ENCODE results near the gene PIEZO2.
"Not testable (repeated sequence)": the region's sequence is repeated elsewhere in the genome, so short reads cannot be mapped to it uniquely, and the experiment has no call there.

The PIEZO2 gene

GRCh38 chr18:10846657-10847407, 302.5 kb downstream of the PIEZO2 start:
- no peak for DNase-seq

- DNase-seq = not testable (repeated sequence)
Observed at GRCh38 chr18:10846035-10846434, 303.3 kb downstream of the PIEZO2 start.

- no peak for DNase-seq
Observed at GRCh38 chr18:10843565-10843964, 305.8 kb downstream of the PIEZO2 start.

DNA sequence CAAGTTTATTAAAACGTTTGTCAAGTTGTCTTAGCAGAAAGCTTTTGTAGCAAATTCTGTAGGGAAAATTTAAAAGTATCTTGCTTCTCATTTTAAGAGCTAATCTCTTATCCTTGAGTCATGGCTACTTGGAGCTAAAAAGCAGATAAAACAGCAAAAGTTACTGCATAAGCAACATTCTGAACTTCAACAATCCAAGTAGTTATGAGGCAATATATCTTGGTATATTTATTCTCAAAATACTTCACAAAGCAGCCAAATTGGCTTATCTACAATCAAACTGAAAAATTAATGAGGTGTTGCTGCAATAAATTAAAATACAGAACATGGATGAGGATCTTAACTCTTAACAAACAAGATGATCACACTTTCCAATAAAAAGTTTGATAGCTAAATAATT, 306.5 kb downstream of the PIEZO2 start:
- DNase-seq = no peak

- DNase-seq = no peak
Observed at GRCh38 chr18:10842371-10842770, 307.0 kb downstream of the PIEZO2 start.

DNA sequence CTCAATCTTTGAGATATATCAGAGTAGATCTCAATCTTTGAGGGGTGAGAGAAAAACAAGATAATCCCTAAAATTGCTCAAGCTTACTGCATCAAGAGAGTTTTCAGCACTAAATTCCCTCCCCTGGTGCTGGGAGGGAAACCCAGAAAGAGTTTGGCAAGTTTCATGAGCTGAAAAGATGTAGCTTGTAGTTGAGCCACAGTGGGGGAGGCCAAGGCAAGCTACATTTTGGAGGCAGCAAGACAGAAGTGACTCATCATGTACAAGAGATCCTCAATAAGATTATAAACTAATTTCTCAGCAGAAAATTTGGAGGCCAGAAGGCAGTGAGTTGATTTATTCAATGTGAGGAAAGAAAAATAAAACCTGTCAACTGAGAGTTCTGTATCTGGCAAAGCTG, 308.2 kb downstream of the PIEZO2 start:
- no peak for DNase-seq

DNA sequence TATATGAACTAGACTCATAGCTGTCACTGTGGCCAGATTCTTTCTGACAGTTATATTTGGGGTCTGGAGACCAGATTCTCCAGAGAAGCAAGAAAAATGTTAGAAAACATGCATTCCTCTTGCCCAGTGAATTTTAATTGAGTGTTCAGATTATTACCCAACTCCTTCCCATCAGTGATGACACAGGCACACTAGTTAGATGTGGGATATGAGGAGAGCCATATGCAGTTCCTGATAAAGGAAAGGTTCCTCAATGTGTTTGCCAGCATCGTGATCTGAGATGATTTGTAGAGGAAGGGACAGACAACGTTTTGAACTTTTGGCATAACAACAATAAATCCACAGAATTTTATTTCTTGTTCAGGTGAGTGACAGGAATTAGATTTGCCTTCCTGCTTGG, 308.6 kb downstream of the PIEZO2 start:
- DNase-seq = no peak

GRCh38 chr18:10839421-10839820, 309.9 kb downstream of the PIEZO2 start:
- DNase-seq = no peak

DNA sequence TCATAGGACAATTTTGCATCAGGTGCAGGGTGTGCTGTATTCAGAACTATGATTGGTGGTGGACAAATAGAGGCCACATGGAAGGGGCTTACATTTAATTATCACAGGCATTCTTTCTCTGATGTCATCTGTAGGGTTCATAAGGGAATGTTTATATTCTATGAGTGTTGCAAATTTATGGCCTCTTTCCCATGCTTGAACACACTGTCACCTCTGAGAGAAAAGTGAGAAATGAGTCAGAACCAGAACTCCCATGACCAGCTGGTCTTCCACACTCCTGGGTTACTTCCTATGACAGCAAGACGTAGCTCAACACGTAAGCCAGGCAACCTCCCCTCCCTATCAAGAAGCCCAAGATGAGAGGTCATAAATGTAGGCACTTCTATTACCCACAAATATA, 310.8 kb downstream of the PIEZO2 start:
- no peak for DNase-seq

GRCh38 chr18:10834128-10834815, 315.1 kb downstream of the PIEZO2 start:
- no peak for DNase-seq

GRCh38 chr18:10833656-10834055, 315.7 kb downstream of the PIEZO2 start:
- DNase-seq = no peak

- DNase-seq = no peak
Observed at GRCh38 chr18:10826400-10826799, 323.0 kb downstream of the PIEZO2 start.

- DNase-seq = no peak
Observed at GRCh38 chr18:10822456-10822855, 326.9 kb downstream of the PIEZO2 start.

- no peak for DNase-seq
Observed at GRCh38 chr18:10820681-10821080, 328.7 kb downstream of the PIEZO2 start.

DNA sequence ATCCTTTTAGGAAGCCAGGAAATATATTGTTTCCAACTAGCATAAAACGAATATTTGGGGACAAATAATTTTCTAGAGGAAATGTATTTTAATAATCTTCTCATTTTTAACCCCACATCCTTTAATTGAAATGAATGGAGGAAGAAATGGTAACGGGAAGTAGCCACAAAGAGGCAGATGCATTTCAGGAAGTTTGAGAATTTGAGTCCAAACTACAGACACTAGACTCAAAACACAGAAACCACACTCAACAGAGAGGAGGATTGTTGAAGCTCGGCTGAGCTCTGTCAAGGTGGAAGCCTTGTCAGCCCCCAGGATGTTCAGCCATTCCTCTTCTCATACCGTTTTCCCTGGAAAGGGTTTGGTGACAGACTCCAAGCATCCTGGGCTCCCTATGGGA, 335.0 kb downstream of the PIEZO2 start:
- DNase-seq = no peak

- DNase-seq = no peak
Observed at GRCh38 chr18:10805587-10806118, 343.7 kb downstream of the PIEZO2 start.

GRCh38 chr18:10804126-10804525, 345.2 kb downstream of the PIEZO2 start:
- DNase-seq = no peak

DNA sequence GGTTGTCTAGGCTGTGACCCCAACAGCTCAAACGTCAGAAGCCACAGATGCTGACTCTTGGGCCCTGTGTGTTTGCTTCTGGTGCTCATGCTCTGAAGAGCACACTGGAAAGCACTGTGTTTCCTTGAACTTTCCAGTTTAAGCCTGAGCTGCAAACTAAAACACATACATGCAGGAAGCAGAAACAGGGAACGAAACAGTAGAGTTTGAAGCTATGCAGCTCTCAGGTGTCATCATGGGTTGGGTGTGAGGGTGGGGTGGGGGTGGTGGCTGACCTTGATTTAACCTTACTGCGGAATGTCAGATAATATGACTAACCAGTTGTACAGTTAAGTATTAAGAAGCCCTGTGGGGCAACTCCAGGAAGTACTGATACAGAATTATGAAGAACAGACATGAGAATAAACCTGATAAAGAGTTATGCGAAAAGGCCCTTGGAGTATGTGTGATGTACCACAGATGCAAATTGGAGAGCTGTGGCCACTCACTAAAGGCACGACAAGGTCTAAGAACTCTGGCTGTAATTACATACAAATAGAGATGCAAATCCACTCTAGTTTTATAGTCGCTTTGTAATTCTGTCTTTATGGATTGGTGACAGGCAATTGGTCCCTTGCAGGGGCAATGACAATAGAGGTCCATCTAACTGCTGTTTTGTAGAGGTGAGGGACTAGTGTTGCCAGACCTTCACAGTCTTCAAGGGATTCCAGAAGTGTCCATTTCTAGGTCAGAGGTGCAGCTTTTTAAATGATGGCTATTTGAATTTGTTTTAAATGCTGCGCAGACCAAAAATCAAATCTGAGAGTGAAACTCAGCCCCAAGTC, 350.4 kb downstream of the PIEZO2 start:
- DNase-seq = no peak

GRCh38 chr18:10797896-10798295, 351.5 kb downstream of the PIEZO2 start:
- no peak for DNase-seq

GRCh38 chr18:10794771-10795170, 354.6 kb downstream of the PIEZO2 start:
- DNase-seq = no peak

- no peak for DNase-seq
Observed at GRCh38 chr18:10793730-10794370, 355.5 kb downstream of the PIEZO2 start.

GRCh38 chr18:10792181-10792580, 357.2 kb downstream of the PIEZO2 start:
- DNase-seq = no peak
